Endothelial cell (in vitro differentiated cells): ENCODE data around the gene LCN10. TPM values are rescaled to one million over a fixed set of nuclear protein-coding genes. Genes with fewer than 3 reads are reported as not detected.
A peak's percentile ranks its signal among the peaks of the same experiment; 100 is the strongest.
"Not testable (repeated sequence)": the region's sequence is repeated elsewhere in the genome, so short reads cannot be mapped to it uniquely, and the experiment has no call there.

Experiments
- DNase-seq: peaks from one replicate; pipeline ENCODE4 v3.0.0; 2021; ENCODE audit warnings: low spot score
- H3K27ac Mint-ChIP-seq: one replicate; pipeline ENCODE4 v1.8.0; 2021; ENCODE audit warnings: mixed read lengths, inconsistent platforms; ENCODE audit not compliant: unreplicated experiment
- H3K27me3 Mint-ChIP-seq: one replicate; pipeline ENCODE4 v1.8.0; 2021; ENCODE audit warnings: mild to moderate bottlenecking, moderate library complexity, mixed read lengths, inconsistent platforms; ENCODE audit not compliant: unreplicated experiment
- H3K36me3 Mint-ChIP-seq: one replicate; pipeline ENCODE4 v1.8.0; 2021; ENCODE audit warnings: mild to moderate bottlenecking, low read depth, mixed read lengths, inconsistent platforms; ENCODE audit not compliant: unreplicated experiment
- H3K4me1 Mint-ChIP-seq: one replicate; pipeline ENCODE4 v1.8.0; 2021; ENCODE audit warnings: mild to moderate bottlenecking, mixed read lengths, inconsistent platforms; ENCODE audit not compliant: unreplicated experiment
- H3K4me3 Mint-ChIP-seq: one replicate; pipeline ENCODE4 v1.8.0; 2021; ENCODE audit warnings: mild to moderate bottlenecking, mixed read lengths, inconsistent platforms; ENCODE audit not compliant: unreplicated experiment
- H3K9me3 Mint-ChIP-seq: one replicate; pipeline ENCODE4 v1.8.0; 2021; ENCODE audit warnings: mixed read lengths, inconsistent platforms; ENCODE audit not compliant: unreplicated experiment
- total RNA-seq: library from RNA; stranded (reverse); fragmentation: NEBNext Ultra II Directional; extraction: Animal tissue kit (Norgen Biotek cat#: 25700); gene quantifications from one replicate; pipeline ENCODE4 v1.2.1, GENCODE V29; 2021; ENCODE audit not compliant: unreplicated experiment
- TF ChIP-seq, protein P1 (sequence below): fragments of 200-600 bp; sonication (generic); IDR thresholded peaks from one replicate; pipeline ENCODE4 v1.5.0; 2021; ENCODE audit warnings: antibody characterized with exemption; ENCODE audit not compliant: unreplicated experiment

LCN10 gene
- total RNA-seq, 1 donor from 2014 or later: not detected

- H3K27me3 Mint-ChIP-seq, H3K4me1 Mint-ChIP-seq, H3K9me3 Mint-ChIP-seq, H3K4me3 Mint-ChIP-seq, H3K27ac Mint-ChIP-seq, H3K36me3 Mint-ChIP-seq, DNase-seq: not testable (repeated sequence)
Measured at GRCh38 chr9:136765745-136766409, 23.1 kb upstream of the LCN10 start.

- Mint-ChIP-seq H3K4me3 (no peak overlapping the region), H3K36me3 (no peaks in the 10 kb centered on the region), H3K9me3 (no peaks in the 10 kb centered on the region), H3K27me3 (peaks cover 8% of the 10 kb centered on the region), H3K27ac (no peak overlapping the region), H3K4me1 (no peaks in the 10 kb centered on the region)
- TF ChIP-seq, protein P1, sequence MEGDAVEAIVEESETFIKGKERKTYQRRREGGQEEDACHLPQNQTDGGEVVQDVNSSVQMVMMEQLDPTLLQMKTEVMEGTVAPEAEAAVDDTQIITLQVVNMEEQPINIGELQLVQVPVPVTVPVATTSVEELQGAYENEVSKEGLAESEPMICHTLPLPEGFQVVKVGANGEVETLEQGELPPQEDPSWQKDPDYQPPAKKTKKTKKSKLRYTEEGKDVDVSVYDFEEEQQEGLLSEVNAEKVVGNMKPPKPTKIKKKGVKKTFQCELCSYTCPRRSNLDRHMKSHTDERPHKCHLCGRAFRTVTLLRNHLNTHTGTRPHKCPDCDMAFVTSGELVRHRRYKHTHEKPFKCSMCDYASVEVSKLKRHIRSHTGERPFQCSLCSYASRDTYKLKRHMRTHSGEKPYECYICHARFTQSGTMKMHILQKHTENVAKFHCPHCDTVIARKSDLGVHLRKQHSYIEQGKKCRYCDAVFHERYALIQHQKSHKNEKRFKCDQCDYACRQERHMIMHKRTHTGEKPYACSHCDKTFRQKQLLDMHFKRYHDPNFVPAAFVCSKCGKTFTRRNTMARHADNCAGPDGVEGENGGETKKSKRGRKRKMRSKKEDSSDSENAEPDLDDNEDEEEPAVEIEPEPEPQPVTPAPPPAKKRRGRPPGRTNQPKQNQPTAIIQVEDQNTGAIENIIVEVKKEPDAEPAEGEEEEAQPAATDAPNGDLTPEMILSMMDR: no peak
- DNase-seq: no peak
Measured at GRCh38 chr9:136765041-136765440, 22.3 kb upstream of the LCN10 start.

DNA sequence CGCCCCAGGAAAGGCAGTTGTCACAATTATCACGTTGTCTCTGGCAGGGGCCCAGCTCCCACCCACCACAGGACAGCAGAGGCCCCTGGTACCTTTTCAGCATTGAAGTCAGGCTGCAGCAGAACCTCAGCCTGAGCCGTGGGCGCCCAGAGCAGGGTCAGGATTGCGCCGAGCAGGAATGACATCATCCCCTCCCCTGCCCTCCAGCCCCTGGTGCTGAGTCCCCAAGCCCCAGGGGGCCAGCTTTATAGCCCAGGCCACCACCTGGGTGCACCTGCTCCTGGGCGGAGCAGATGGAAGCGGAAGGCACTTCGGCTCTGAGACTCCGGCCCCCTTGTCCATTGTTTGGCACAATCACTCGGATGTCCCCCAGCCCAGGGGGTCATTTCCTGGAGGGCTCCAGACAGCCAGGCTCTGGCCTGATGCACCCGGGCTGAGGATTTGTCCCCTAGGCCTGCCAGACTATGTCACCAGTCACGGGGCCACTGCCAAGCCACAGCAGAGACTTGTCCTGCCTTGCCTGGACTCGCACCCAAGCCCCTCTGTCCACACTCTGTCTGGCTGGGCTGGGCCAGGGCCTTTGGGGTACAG, 21.7 kb upstream of the LCN10 start, which contains the start of gene LCN15:
Gene LCN15 (minus strand): TSS at position 218 of the 591 bp plus-strand sequence. CDS start 30 bp downstream, at position 188.
- no peaks in the 10 kb centered on the region for H3K4me1 Mint-ChIP-seq
- H3K27ac Mint-ChIP-seq: no peak within 1 kb of the TSS
- peaks cover 8% of the 10 kb centered on the region for H3K27me3 Mint-ChIP-seq
- H3K9me3 Mint-ChIP-seq: no peaks in the 10 kb centered on the region
- TF ChIP-seq, protein P1: no peak
- no peak within 1 kb of the TSS for H3K4me3 Mint-ChIP-seq
- H3K36me3 Mint-ChIP-seq: no peaks in the 10 kb centered on the region
- no peak for DNase-seq

DNA sequence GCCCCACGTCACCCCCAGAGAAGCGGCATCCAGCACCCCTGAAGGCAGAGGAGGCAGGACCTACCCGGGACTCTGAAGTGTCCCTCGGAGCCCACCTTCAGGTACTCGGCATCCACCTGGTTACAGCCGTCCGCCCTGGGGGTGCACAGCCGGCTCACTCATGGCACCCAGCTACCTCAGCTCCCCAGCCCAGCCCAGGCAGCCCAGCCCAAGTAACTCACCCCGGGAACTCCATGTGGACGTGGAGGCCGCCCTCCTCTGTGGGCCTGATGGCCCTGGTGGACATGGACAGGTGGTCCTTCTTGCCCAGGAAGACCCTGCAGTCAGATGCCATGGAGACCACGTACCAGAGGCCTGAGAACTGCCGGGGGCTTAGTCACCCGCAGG, 20.9 kb upstream of the LCN10 start:
- Mint-ChIP-seq H3K36me3 (no peaks in the 10 kb centered on the region), H3K27me3 (peaks cover 8% of the 10 kb centered on the region), H3K4me3 (no peak overlapping the region), H3K4me1 (no peaks in the 10 kb centered on the region), H3K9me3 (no peaks in the 10 kb centered on the region), H3K27ac (no peak overlapping the region)
- DNase-seq: no peak
- TF ChIP-seq, protein P1: no peak

DNA sequence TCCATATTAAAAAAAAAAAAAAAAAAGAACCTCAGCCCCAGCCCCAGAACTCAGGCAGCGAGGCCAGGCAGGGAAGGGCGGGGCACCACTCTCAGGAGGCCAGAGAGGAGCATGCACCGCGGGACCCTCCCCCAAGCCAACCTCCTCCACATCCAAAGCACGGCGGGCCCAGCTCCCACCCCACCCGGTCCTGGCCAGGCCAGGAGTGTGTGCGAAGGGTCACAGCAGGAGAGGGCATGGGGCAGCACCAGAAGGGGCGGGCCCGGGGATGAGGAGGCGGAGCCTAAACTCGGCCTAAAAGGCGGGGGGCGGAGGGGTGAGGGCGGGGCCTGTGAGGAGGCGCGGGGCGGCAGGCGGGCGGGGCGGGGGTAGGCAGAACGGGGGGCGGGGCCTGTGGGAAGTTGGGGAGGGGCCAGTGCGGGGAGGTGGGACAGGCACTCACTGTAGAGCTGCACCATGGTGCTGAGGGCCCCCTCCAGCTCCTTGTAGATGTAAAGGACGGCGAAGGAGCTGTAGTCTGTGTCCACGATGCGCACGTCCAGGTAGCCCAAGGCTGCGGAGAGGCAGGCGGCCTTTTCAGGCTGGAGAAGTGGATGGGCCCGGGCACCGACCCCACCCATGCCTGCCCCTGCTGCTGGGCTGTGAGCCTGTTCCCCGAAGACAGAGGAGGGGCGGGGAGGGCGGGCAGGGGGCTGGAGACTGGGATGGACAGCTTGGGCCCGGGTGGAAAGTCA, 20.3 kb upstream of the LCN10 start:
- Mint-ChIP-seq H3K9me3 (no peaks in the 10 kb centered on the region), H3K4me3 (no peak overlapping the region), H3K27me3 (peaks cover 8% of the 10 kb centered on the region), H3K27ac (no peak overlapping the region), H3K4me1 (no peaks in the 10 kb centered on the region), H3K36me3 (no peaks in the 10 kb centered on the region)
- TF ChIP-seq, protein P1: no peak
- peak; percentile 71 for DNase-seq
